NOMO-1 treated with dmso at 0.1 percent for 144 hours (cell line): ENCODE data around the gene LRP11.
"Not testable (repeated sequence)": the region's sequence is repeated elsewhere in the genome, so short reads cannot be mapped to it uniquely, and the experiment has no call there.

Experiments
- DNase-seq: peaks from one replicate; lab custom pipeline; 2025; ENCODE audit not compliant: unreplicated experiment; lab: John Stamatoyannopoulos, UW

Gene LRP11

GRCh38 chr6:149851461-149852110 lies 12.6 kb downstream of the LRP11 start:
- DNase-seq, result no peak

- not testable (repeated sequence) for DNase-seq
Observed at GRCh38 chr6:149848343-149848742, 15.8 kb downstream of the LRP11 start.

- no peak for DNase-seq
Observed at GRCh38 chr6:149847939-149848267, 16.3 kb downstream of the LRP11 start.

GRCh38 chr6:149846321-149846720 lies 17.8 kb downstream of the LRP11 start:
- no peak for DNase-seq

GRCh38 chr6:149845549-149845948 lies 18.6 kb downstream of the LRP11 start:
- DNase-seq, result no peak

GRCh38 chr6:149844480-149844879 lies 19.7 kb downstream of the LRP11 start:
- DNase-seq, result no peak

- DNase-seq, result not testable (repeated sequence)
Observed at GRCh38 chr6:149844036-149844435, 20.1 kb downstream of the LRP11 start.

- DNase-seq, result no peak
Observed at GRCh38 chr6:149843051-149843633, 21.0 kb downstream of the LRP11 start.

GRCh38 chr6:149842331-149842730 lies 21.8 kb downstream of the LRP11 start:
- DNase-seq, result no peak

GRCh38 chr6:149840345-149841075 lies 23.6 kb downstream of the LRP11 start:
- no peak for DNase-seq

GRCh38 chr6:149834513-149835481 lies 29.4 kb downstream of the LRP11 start:
- no peak for DNase-seq

- DNase-seq, result no peak
Observed at GRCh38 chr6:149833651-149834050, 30.5 kb downstream of the LRP11 start.

GRCh38 chr6:149831308-149831820 lies 32.8 kb downstream of the LRP11 start:
- no peak for DNase-seq

- no peak for DNase-seq
Observed at GRCh38 chr6:149830731-149831307, 33.3 kb downstream of the LRP11 start.

GRCh38 chr6:149825292-149825691 lies 38.9 kb downstream of the LRP11 start:
- no peak for DNase-seq

- DNase-seq, result no peak
Observed at GRCh38 chr6:149823013-149823412, 41.1 kb downstream of the LRP11 start.

GRCh38 chr6:149821492-149821891 lies 42.7 kb downstream of the LRP11 start:
- DNase-seq, result no peak

GRCh38 chr6:149820506-149820905 lies 43.7 kb downstream of the LRP11 start:
- no peak for DNase-seq

GRCh38 chr6:149815788-149816187 lies 48.4 kb downstream of the LRP11 start:
- DNase-seq, result no peak

- DNase-seq, result no peak
Observed at GRCh38 chr6:149813351-149813750, 50.8 kb downstream of the LRP11 start.

GRCh38 chr6:149809798-149810197 lies 54.4 kb downstream of the LRP11 start:
- DNase-seq, result no peak
